GM18519 (cell line): ENCODE results near the gene JAK3.

Source experiments
- ATAC-seq: cut with Tn5 transposase; IDR thresholded peaks from one replicate; pipeline ENCODE4 v1.9.1; 2021; ENCODE audit warnings: mild to moderate bottlenecking, moderate library complexity; ENCODE audit not compliant: unreplicated experiment, low FRiP score

JAK3 gene

GRCh38 chr19:17841810-17842662 is 5.7 kb downstream of the JAK3 start:
- no peak for ATAC-seq

- no peak for ATAC-seq
Observed at GRCh38 chr19:17841371-17841809, 6.4 kb downstream of the JAK3 start.

- no peak for ATAC-seq
Observed at GRCh38 chr19:17840019-17840418, 7.8 kb downstream of the JAK3 start.

DNA sequence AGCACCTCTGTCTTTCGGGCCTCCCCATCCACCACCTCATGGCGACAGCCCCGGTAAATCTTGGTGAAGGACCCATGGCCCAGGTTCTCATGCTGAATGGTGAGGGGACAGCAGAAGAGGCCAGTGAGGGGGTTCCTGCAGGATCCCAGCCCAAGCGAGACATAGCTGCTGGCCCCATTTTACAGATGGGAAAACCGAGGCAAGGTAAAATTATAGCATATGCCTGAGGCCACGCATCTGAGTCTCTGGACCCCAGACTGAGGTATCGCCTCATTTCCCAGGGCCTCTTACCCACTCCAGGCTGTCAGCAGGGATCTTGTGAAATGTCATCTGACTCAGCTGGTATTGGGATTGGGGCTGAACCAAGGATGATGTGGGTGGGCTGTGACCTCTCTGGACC is 9.8 kb downstream of the JAK3 start:
- ATAC-seq, result no peak

DNA sequence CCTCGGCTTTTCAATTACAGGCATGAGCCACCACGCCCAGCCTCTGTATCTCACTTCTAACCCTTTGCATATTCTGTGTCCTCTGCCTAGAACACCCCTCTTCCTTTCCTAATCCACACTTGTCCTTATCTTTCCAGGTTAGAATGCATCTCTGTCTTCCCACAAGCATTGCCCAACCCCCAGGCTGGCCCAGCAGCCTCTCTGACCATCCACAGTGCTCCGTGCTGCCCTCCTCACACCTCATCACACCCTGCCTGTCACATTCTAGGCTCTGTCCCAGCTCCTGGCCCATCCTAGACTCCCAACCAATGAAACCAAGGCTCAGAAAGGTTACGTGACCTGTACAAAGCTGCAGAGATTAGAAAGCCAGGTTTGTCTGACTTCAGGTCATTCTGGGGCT is 11.3 kb downstream of the JAK3 start:
- ATAC-seq, result no peak

DNA sequence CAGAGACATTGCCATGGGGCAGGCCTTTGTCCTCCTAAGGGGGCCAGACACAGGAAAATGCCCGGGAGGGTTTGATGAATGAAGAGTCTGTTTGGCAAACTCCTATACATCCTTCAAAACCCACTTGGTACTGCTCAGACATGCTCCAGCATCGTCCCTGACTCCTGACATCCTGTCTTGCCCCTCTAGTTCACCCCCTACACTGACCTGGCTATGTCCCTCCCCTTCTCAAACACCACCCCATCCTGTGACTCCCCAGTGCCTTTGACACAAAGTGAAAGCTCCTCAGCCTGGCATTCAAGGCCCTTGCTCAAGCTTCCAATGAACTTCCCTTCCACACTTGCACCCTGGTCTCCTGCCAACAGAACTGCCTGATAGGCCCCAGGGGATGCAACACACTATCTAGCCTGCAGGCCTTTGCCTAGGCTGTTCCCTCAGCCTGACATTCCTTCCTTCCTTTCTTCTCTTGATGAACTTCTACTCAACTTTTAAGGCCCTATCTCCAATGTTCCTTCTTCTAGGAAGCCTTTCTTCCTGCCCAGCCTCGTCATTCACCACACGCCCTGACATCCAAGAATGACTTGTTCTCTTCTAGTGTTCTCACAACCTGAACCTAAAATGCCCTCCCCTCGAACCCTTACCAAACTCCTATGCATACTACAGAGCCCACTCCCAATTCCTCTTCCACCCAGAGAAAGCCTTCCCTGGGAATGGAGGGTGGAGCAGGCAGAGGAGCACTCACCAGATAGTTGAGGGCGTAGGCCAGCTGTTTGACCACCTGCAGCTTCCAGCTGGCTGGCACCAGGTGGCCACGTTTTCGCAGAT is 12.4 kb downstream of the JAK3 start:
- no peak for ATAC-seq

DNA sequence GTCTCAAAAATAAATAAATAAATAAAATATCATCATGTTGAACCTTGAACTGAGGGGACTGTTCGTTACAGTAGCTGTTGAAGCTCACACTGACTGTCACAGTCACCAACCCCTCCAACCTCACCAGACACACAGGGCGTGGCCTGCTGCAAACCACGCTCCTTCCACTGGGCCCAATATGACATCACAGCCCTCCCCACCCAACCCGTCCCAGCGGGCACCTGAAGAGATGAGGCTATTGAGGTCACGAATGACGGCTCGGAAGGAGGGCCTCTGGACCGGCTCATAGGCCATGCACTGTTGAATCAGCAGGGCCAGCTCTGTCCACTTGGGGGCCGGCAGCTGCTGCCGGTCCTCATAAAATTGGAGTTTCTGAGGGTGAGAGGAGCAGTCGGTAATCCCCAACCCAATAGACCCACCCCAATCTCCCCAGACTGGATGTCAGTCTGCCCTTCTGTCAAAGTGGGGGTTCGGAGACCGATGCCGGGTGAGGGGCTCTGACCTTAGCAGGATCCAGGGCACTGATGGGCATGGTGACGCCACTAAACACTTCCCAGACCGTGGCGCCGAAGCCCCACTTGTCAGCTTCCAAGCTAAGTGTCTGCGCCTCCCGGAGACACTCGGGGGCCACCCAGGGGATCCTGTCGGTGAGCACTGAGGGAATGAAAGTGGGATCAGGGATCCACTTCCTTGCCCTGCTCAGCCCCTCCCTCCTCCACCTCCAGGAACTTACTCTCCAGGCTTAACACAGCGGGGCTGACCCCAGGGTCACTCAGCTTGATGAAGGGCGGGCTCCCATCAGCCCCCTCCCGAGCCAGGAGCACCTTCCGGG is 13.2 kb downstream of the JAK3 start:
- no peak for ATAC-seq

DNA sequence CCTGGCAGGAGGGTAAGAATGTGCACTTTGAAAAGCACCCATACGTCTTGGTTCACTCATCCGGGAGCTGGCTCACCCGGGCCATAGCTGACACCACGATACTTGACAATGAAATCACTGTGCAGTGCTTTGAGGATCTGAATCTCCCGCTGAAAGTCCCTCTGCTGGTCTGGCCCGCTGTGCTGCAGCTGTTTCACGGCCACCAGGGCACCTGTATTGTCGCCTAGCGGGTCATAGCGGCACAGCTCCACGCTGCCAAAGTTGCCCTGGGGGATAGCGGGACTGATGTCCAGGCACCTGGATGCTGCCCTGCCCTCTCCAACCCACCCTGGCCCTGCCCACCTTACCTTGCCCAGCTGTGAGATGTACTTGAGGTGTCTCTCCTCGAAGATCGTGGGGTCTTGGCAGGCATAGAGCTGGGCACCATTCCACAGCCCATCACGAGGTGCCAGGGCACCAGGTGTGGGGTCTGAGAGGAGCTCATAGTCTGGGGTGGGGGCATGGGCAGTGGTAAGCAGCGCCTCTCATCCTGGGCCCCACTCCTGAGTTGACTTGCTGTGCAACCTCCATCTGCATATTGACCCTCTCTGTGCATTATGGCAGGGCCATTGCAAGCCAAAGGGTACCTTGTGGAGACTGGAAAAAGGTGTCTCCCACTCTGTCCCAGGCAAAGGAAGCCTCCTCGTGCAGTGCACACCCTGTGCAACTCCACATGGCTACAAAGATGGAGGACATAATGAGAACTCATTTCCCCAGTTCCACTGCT is 15.2 kb downstream of the JAK3 start:
- no peak for ATAC-seq

DNA sequence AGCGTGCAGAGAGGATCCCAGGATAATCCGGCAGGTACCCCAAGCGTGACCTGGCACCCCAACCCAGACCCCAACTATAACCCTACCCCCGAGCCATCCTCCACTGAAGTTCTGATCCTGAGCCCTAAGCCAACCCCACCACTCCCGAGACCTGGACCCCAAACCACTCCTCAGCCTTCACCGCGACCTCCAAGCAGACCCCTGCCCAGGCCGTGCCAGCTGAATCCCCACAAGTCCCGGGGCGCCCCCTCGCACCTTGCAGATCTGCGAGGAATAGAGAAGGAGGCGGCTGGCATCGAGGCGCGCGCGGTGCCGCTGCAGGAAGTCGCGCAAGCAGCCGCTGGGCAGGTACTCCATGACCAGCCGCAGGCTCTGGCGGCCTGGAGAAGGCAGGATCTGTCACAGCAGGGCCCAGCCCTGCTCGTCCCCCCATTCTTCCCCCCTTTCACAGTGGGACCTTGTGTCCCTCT is 16.3 kb downstream of the JAK3 start:
- ATAC-seq, result no peak

GRCh38 chr19:17830567-17831418 is 17.0 kb downstream of the JAK3 start:
- no peak for ATAC-seq

- no peak for ATAC-seq
Observed at GRCh38 chr19:17829855-17830566, 17.8 kb downstream of the JAK3 start.

DNA sequence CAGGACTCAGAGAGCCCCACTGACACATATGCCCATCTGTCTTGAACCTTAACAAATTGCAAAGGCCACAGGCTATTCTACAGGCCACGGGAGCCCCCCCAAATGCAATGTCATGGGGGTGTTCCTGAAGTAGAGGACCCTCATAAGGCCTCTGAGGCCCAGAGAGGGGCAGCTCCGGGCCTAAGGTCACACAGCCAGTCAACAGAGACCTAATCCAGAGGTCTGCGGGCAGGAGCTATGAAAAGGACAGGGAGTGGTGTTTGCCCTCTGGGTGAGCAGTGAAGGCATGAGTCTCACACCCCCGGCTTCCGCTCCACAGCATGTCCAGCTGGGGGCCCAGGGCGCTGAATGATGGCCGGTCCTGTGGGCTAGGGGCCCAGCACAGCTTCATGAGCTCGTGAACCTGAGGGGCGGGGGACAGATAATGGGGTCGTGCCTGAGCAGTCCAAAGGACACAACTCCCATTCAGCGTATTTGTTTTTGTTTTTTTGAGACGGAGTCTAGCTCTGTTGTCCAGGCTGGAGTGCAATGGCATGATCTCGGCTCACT is 21.2 kb downstream of the JAK3 start:
- no peak for ATAC-seq

GRCh38 chr19:17824339-17824738 is 23.4 kb downstream of the JAK3 start:
- ATAC-seq, result no peak

- ATAC-seq, result no peak
Observed at GRCh38 chr19:17821190-17821589, 26.6 kb downstream of the JAK3 start, which contains the start of gene INSL3. INSL3 (minus strand) TSS chr19:17821519; CDS start chr19:17821506, 13 bp downstream.

DNA sequence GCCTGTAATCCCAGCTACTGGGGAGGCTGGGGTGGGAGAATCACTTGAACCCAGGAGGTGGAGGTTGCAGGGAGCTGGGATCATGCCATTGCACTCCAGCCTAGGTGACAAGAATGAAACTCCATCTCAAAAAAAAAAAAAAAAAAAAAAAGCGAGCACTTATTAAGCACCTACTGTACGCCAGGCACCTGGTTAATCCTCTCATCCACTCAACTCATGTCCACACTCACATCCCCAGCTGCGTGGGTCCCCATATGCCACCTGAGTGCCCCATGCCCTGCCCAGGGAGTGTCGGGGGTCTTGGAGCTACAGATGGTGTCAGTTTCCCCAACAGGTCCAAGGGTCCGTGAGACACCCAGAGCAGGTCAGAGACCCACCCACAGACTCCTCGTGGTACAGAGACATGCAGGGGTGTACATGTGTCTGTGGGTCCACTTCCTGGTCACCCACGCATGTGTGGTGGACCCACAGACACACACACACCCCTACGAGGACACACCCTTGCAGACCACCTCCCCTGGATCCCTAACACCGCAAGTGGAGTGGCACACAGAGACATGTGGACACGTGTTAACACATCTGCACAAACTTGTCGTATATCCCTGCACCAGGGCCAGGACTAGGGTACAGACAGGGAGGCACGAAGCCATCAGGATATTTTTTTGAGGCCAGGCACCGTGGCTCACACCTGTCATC is 30.0 kb downstream of the JAK3 start:
- ATAC-seq, result no peak

DNA sequence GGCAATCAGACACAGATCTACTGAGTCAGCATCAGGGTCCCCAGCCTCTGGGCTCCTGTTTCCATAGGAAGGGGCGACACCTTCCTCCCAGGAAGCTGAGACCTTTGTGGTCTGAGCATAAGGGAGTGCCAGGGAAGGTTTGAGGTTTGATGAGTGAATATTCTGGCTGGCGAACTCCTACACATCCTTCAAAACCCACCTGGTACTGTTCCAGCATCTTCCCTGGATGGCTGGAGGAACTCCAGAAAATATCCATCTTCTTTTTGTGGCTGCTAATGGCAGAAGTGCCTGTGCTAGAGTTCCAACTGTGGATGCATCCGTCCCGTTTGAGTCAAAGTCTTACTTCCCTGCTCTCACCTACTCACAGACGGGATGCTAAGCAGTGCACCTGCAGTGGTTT is 35.7 kb downstream of the JAK3 start:
- ATAC-seq, result no peak

GRCh38 chr19:17811681-17812080 is 36.1 kb downstream of the JAK3 start:
- ATAC-seq, result no peak
